Measurements from ENCODE around the gene BTNL9. TPM values are rescaled to one million over a fixed set of nuclear protein-coding genes. Genes with fewer than 3 reads are reported as not detected.

The BTNL9 gene
- total RNA-seq (0.27 and 1.0 TPM in 2 replicates), polyA plus RNA-seq (0.11 and 1.4 TPM in 2 replicates)

DNA sequence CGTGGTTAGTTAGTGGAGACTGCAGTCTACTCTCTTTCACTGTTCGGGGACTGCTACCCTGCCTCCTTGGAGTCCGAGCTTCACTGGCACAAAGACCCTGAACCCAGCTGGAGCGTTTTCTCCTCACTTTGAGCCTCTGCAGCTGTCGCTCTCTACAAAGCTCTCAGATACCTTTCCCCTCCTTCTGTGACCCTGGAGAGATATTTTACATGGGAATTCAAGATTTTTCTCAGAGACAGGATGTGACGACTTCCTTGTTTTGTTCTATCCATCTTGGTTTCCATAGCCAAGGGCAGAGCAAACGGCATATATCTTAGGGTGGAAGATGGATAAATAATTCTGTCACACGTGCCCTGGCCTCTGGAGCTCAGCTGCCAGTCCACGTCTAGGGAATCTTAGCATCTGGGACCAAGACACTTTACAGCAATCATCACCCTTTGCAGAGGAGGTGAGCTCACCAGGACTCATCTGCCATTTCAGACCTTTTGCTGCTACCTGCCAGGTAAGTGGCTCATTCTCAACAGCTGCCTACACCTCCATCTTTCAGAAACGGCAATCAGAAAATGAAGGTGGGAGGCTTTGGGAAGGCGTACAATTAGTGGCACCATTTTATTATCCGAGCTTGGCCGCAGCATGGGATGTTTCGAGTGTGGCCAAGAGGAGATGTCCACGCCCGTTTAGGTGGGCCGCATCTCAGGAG is at the start of gene BTNL9:
TSS of gene BTNL9 (plus strand) at position 336 of the 700 bp plus-strand sequence. CDS start 5,224 bp downstream, outside the sequence.
- Histone ChIP-seq H4K20me1 (ENCODE audit: insufficient read depth, poor library complexity, severe bottlenecking) (no peaks in the 10 kb centered on the region), H3K4me1 (ENCODE audit: insufficient read depth) (no peaks in the 10 kb centered on the region), H3K79me2 (no peaks in the 10 kb centered on the region), H3K4me2 (no peak within 1 kb of the TSS), H3K9me2 (replicated peaks; ENCODE audit: insufficient read depth) (no peaks in the 10 kb centered on the region), H3K27me3 (peaks cover 41% of the 10 kb centered on the region), H2AFZ (no peak within 1 kb of the TSS), H3K36me3 (replicated peaks; ENCODE audit: insufficient read depth, low read depth) (no peaks in the 10 kb centered on the region), H3K9me3 (ENCODE audit: low read depth) (no peaks in the 10 kb centered on the region), H3K4me3 (no peak within 1 kb of the TSS), H3K27ac (no peak within 1 kb of the TSS)
- whole genome bisulfite sequencing (ENCODE audit: low lambda C conversion rate, missing lambda C conversion rate): 76% methylated on average over 17 of the region's 17 CpGs
- no peak for DNase-seq (ENCODE audit: low spot score)
- TF ChIP-seq, protein P1, sequence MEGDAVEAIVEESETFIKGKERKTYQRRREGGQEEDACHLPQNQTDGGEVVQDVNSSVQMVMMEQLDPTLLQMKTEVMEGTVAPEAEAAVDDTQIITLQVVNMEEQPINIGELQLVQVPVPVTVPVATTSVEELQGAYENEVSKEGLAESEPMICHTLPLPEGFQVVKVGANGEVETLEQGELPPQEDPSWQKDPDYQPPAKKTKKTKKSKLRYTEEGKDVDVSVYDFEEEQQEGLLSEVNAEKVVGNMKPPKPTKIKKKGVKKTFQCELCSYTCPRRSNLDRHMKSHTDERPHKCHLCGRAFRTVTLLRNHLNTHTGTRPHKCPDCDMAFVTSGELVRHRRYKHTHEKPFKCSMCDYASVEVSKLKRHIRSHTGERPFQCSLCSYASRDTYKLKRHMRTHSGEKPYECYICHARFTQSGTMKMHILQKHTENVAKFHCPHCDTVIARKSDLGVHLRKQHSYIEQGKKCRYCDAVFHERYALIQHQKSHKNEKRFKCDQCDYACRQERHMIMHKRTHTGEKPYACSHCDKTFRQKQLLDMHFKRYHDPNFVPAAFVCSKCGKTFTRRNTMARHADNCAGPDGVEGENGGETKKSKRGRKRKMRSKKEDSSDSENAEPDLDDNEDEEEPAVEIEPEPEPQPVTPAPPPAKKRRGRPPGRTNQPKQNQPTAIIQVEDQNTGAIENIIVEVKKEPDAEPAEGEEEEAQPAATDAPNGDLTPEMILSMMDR (IDR thresholded peaks at IDR 0.05; ENCODE audit: poor library complexity): no peak
- TF ChIP-seq EZH2 (IDR thresholded peaks at IDR 0.05; ENCODE audit: borderline replicate concordance) (no peak), EZH2phosphoT487 (IDR thresholded peaks at IDR 0.05; ENCODE audit: low read depth, severe bottlenecking, unreplicated experiment) (no peak)

GRCh38 chr5:180990882-180991242 is 49.2 kb upstream of the BTNL9 start:
- Histone ChIP-seq H2AFZ (no peak overlapping the region), H3K4me2 (peak overlapping the region; percentile 53), H3K9me2 (replicated peaks; ENCODE audit: insufficient read depth) (no peaks in the 10 kb centered on the region), H3K27ac (no peak overlapping the region), H3K9me3 (ENCODE audit: low read depth) (no peaks in the 10 kb centered on the region), H4K20me1 (ENCODE audit: insufficient read depth, poor library complexity, severe bottlenecking) (no peaks in the 10 kb centered on the region), H3K4me1 (ENCODE audit: insufficient read depth) (no peaks in the 10 kb centered on the region), H3K4me3 (no peak overlapping the region), H3K27me3 (no peaks in the 10 kb centered on the region), H3K36me3 (replicated peaks; ENCODE audit: insufficient read depth, low read depth) (no peaks in the 10 kb centered on the region), H3K79me2 (no peaks in the 10 kb centered on the region)
- WGBS (ENCODE audit: low lambda C conversion rate, missing lambda C conversion rate): 88% methylated on average over 3 of the region's 5 CpGs
- TF ChIP-seq, protein P1 (IDR thresholded peaks at IDR 0.05; ENCODE audit: poor library complexity): no peak
- TF ChIP-seq EZH2 (IDR thresholded peaks at IDR 0.05; ENCODE audit: borderline replicate concordance) (no peak), EZH2phosphoT487 (IDR thresholded peaks at IDR 0.05; ENCODE audit: low read depth, severe bottlenecking, unreplicated experiment) (no peak)
- DNase-seq (ENCODE audit: low spot score): no peak

DNA sequence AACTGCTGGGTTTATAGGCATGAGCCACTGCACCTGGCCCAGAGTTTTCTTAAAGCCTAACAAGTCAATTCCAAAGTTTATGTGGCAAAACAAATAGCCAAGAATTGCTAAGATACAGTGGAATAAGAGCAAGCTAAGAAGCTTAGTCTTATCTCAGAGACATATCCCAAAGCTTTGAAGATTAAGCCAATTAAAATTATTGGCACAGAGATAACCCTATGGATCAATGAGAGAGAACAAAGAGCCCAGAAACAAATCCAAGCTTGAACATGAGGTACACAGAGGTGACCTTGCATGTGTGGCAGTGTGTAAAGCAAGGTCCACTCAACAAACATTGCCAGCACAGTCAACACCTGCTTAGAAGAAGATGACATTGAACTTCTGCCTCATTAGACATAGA is 38.1 kb upstream of the BTNL9 start:
- Histone ChIP-seq H3K4me3 (no peak overlapping the region), H3K36me3 (replicated peaks; ENCODE audit: insufficient read depth, low read depth) (no peaks in the 10 kb centered on the region), H3K27me3 (peaks cover 4% of the 10 kb centered on the region), H2AFZ (no peak overlapping the region), H3K9me3 (ENCODE audit: low read depth) (no peaks in the 10 kb centered on the region), H3K27ac (no peak overlapping the region), H3K4me2 (no peak overlapping the region), H3K79me2 (no peaks in the 10 kb centered on the region), H3K4me1 (ENCODE audit: insufficient read depth) (no peaks in the 10 kb centered on the region), H3K9me2 (replicated peaks; ENCODE audit: insufficient read depth) (no peaks in the 10 kb centered on the region), H4K20me1 (ENCODE audit: insufficient read depth, poor library complexity, severe bottlenecking) (no peaks in the 10 kb centered on the region)
- no peak for TF ChIP-seq EZH2phosphoT487 (IDR thresholded peaks at IDR 0.05; ENCODE audit: low read depth, severe bottlenecking, unreplicated experiment)
- TF ChIP-seq, protein P1 (IDR thresholded peaks at IDR 0.05; ENCODE audit: poor library complexity): no peak
- TF ChIP-seq EZH2 (IDR thresholded peaks at IDR 0.05; ENCODE audit: borderline replicate concordance): no peak
- no peak for DNase-seq (ENCODE audit: low spot score)

All from hepatocyte (in vitro differentiated cells).